Measurements from ENCODE around the gene REEP3.

GRCh38 chr10:63542835-63543575 lies 21.8 kb downstream of the REEP3 start:
- TF ChIP-seq CTCF (conservative IDR thresholded peaks at IDR 0.05; ENCODE audit: low read depth, low read length) (no peak), EZH2 (IDR thresholded peaks at IDR 0.05; ENCODE audit: borderline replicate concordance, low read depth, low read length, poor library complexity, severe bottlenecking) (no peak)

All from A673 (cell line).